Measurements from ENCODE around the gene CGNL1. TPM values are rescaled to one million over a fixed set of nuclear protein-coding genes. Genes with fewer than 3 reads are reported as not detected.
A peak's percentile ranks its signal among the peaks of the same experiment; 100 is the strongest.

CGNL1 gene
- total RNA-seq, 1 donor from 2014 or later, result 11.0 TPM

- Mint-ChIP-seq H3K9me3 (ENCODE audit: unreplicated experiment) (no peaks in the 10 kb centered on the region), H3K4me3 (ENCODE audit: unreplicated experiment) (no peak overlapping the region), H3K27ac (ENCODE audit: unreplicated experiment) (peak overlapping the region; percentile 54), H3K27me3 (ENCODE audit: low read depth, unreplicated experiment) (peaks cover 5% of the 10 kb centered on the region), H3K4me1 (ENCODE audit: low read depth, unreplicated experiment) (peaks cover 34% of the 10 kb centered on the region), H3K36me3 (ENCODE audit: low read depth, unreplicated experiment) (peaks cover 14% of the 10 kb centered on the region)
- Histone ChIP-seq H4K20me1 (ENCODE audit: insufficient read depth, low read length) (no peaks in the 10 kb centered on the region), H3K9ac (ENCODE audit: low read length) (no peak overlapping the region), H3K9me3 (ENCODE audit: insufficient read depth, low read depth, low read length) (no peaks in the 10 kb centered on the region), H2AFZ (ENCODE audit: low read depth, low read length) (no peak overlapping the region), H3K27me3 (ENCODE audit: insufficient read depth, low read length) (no peaks in the 10 kb centered on the region), H3K27ac (ENCODE audit: low read depth, low read length) (no peak overlapping the region), H3K4me2 (ENCODE audit: low read length) (no peak overlapping the region), H3K36me3 (ENCODE audit: insufficient read depth, low read length) (no peaks in the 10 kb centered on the region), H3K4me1 (ENCODE audit: insufficient read depth, low read length) (peaks cover 25% of the 10 kb centered on the region), H3K4me3 (ENCODE audit: insufficient read depth, low read depth, low read length) (no peak overlapping the region), H3K79me2 (ENCODE audit: insufficient read depth, low read length) (no peaks in the 10 kb centered on the region)
- TF ChIP-seq, protein P1, sequence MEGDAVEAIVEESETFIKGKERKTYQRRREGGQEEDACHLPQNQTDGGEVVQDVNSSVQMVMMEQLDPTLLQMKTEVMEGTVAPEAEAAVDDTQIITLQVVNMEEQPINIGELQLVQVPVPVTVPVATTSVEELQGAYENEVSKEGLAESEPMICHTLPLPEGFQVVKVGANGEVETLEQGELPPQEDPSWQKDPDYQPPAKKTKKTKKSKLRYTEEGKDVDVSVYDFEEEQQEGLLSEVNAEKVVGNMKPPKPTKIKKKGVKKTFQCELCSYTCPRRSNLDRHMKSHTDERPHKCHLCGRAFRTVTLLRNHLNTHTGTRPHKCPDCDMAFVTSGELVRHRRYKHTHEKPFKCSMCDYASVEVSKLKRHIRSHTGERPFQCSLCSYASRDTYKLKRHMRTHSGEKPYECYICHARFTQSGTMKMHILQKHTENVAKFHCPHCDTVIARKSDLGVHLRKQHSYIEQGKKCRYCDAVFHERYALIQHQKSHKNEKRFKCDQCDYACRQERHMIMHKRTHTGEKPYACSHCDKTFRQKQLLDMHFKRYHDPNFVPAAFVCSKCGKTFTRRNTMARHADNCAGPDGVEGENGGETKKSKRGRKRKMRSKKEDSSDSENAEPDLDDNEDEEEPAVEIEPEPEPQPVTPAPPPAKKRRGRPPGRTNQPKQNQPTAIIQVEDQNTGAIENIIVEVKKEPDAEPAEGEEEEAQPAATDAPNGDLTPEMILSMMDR (IDR thresholded peaks at IDR 0.05; ENCODE audit: insufficient read depth, low read depth, low read length), result no peak
- no peak for TF ChIP-seq EZH2 (IDR thresholded peaks at IDR 0.05; ENCODE audit: insufficient read depth, low read length)
- DNase-seq (ENCODE audit: low read depth) (no peak), FAIRE-seq (no peak)
These were observed 172.0 kb downstream of the CGNL1 start for GRCh38 chr15:57548351-57548750.

- H3K9me3 Mint-ChIP-seq (ENCODE audit: unreplicated experiment), result no peaks in the 10 kb centered on the region
- Histone ChIP-seq H4K20me1 (ENCODE audit: insufficient read depth, low read length) (no peaks in the 10 kb centered on the region), H3K4me3 (ENCODE audit: insufficient read depth, low read depth, low read length) (no peak overlapping the region), H3K4me1 (ENCODE audit: insufficient read depth, low read length) (peaks cover 25% of the 10 kb centered on the region), H3K27ac (ENCODE audit: low read depth, low read length) (no peak overlapping the region), H3K9ac (ENCODE audit: low read length) (no peak overlapping the region), H3K27me3 (ENCODE audit: insufficient read depth, low read length) (no peaks in the 10 kb centered on the region), H3K4me2 (ENCODE audit: low read length) (no peak overlapping the region), H3K36me3 (ENCODE audit: insufficient read depth, low read length) (no peaks in the 10 kb centered on the region), H3K9me3 (ENCODE audit: insufficient read depth, low read depth, low read length) (no peaks in the 10 kb centered on the region), H2AFZ (ENCODE audit: low read depth, low read length) (no peak overlapping the region), H3K79me2 (ENCODE audit: insufficient read depth, low read length) (no peaks in the 10 kb centered on the region)
- H3K27ac Mint-ChIP-seq (ENCODE audit: unreplicated experiment), result peak overlapping the region; percentile 54
- DNase-seq (ENCODE audit: low read depth), result no peak
- TF ChIP-seq EZH2 (IDR thresholded peaks at IDR 0.05; ENCODE audit: insufficient read depth, low read length), result no peak
- TF ChIP-seq, protein P1 (IDR thresholded peaks at IDR 0.05; ENCODE audit: insufficient read depth, low read depth, low read length), result no peak
- peaks cover 35% of the 10 kb centered on the region for H3K4me1 Mint-ChIP-seq (ENCODE audit: low read depth, unreplicated experiment)
- no peak for FAIRE-seq
- peaks cover 5% of the 10 kb centered on the region for H3K27me3 Mint-ChIP-seq (ENCODE audit: low read depth, unreplicated experiment)
- H3K36me3 Mint-ChIP-seq (ENCODE audit: low read depth, unreplicated experiment), result peaks cover 13% of the 10 kb centered on the region
- no peak overlapping the region for H3K4me3 Mint-ChIP-seq (ENCODE audit: unreplicated experiment)
These were observed 172.5 kb downstream of the CGNL1 start for GRCh38 chr15:57548835-57549234.

GRCh38 chr15:57549935-57550334 lies 173.6 kb downstream of the CGNL1 start:
- no peak overlapping the region for H3K4me3 Mint-ChIP-seq (ENCODE audit: unreplicated experiment)
- H2AFZ ChIP-seq (ENCODE audit: low read depth, low read length), result no peak overlapping the region
- TF ChIP-seq, protein P1 (IDR thresholded peaks at IDR 0.05; ENCODE audit: insufficient read depth, low read depth, low read length), result no peak
- no peak for TF ChIP-seq EZH2 (IDR thresholded peaks at IDR 0.05; ENCODE audit: insufficient read depth, low read length)
- H3K4me2 ChIP-seq (ENCODE audit: low read length), result no peak overlapping the region
- H3K4me1 Mint-ChIP-seq (ENCODE audit: low read depth, unreplicated experiment), result peaks cover 43% of the 10 kb centered on the region
- DNase-seq (ENCODE audit: low read depth), result no peak
- no peaks in the 10 kb centered on the region for H3K79me2 ChIP-seq (ENCODE audit: insufficient read depth, low read length)
- H3K9me3 Mint-ChIP-seq (ENCODE audit: unreplicated experiment), result no peaks in the 10 kb centered on the region
- H3K9ac ChIP-seq (ENCODE audit: low read length), result no peak overlapping the region
- H3K4me1 ChIP-seq (ENCODE audit: insufficient read depth, low read length), result peaks cover 29% of the 10 kb centered on the region
- no peaks in the 10 kb centered on the region for H3K27me3 ChIP-seq (ENCODE audit: insufficient read depth, low read length)
- H3K9me3 ChIP-seq (ENCODE audit: insufficient read depth, low read depth, low read length), result no peaks in the 10 kb centered on the region
- H3K27ac ChIP-seq (ENCODE audit: low read depth, low read length), result no peak overlapping the region
- H3K36me3 Mint-ChIP-seq (ENCODE audit: low read depth, unreplicated experiment), result peaks cover 9% of the 10 kb centered on the region
- H3K27me3 Mint-ChIP-seq (ENCODE audit: low read depth, unreplicated experiment), result peaks cover 5% of the 10 kb centered on the region
- H3K4me3 ChIP-seq (ENCODE audit: insufficient read depth, low read depth, low read length), result no peak overlapping the region
- H4K20me1 ChIP-seq (ENCODE audit: insufficient read depth, low read length), result no peaks in the 10 kb centered on the region
- no peak overlapping the region for H3K27ac Mint-ChIP-seq (ENCODE audit: unreplicated experiment)
- H3K36me3 ChIP-seq (ENCODE audit: insufficient read depth, low read length), result no peaks in the 10 kb centered on the region
- FAIRE-seq, result no peak

Data from astrocyte (in vitro differentiated cells and primary cell).